Measurements from ENCODE around the gene SLC16A10.

The SLC16A10 gene

GRCh38 chr6:111162504-111162903 is 75.2 kb downstream of the SLC16A10 start:
- DNase-seq (ENCODE audit: insufficient read length, low spot score) (no peak), FAIRE-seq (no peak)
- no peak for TF ChIP-seq CTCF (IDR thresholded peaks at IDR 0.05; ENCODE audit: insufficient read depth, missing control alignments)

GRCh38 chr6:111171577-111172400 is 84.5 kb downstream of the SLC16A10 start:
- no peak for TF ChIP-seq CTCF (IDR thresholded peaks at IDR 0.05; ENCODE audit: insufficient read depth, missing control alignments)
- DNase-seq (ENCODE audit: insufficient read length, low spot score) (no peak), FAIRE-seq (no peak)

GRCh38 chr6:111172563-111172962 is 85.3 kb downstream of the SLC16A10 start:
- DNase-seq (ENCODE audit: insufficient read length, low spot score) (no peak), FAIRE-seq (no peak)
- TF ChIP-seq CTCF (IDR thresholded peaks at IDR 0.05; ENCODE audit: insufficient read depth, missing control alignments): no peak

- no peak for TF ChIP-seq CTCF (IDR thresholded peaks at IDR 0.05; ENCODE audit: insufficient read depth, missing control alignments)
- FAIRE-seq: no peak
- no peak for DNase-seq (ENCODE audit: insufficient read length, low spot score)
Observed at GRCh38 chr6:111173341-111173740, 86.0 kb downstream of the SLC16A10 start.

- DNase-seq (ENCODE audit: insufficient read length, low spot score) (peak; percentile 51), FAIRE-seq (peak; percentile 82)
- no peak for TF ChIP-seq CTCF (IDR thresholded peaks at IDR 0.05; ENCODE audit: insufficient read depth, missing control alignments)
Observed at GRCh38 chr6:111173946-111174345, 86.6 kb downstream of the SLC16A10 start.

GRCh38 chr6:111175109-111175508 is 87.8 kb downstream of the SLC16A10 start:
- DNase-seq (ENCODE audit: insufficient read length, low spot score) (no peak), FAIRE-seq (no peak)
- TF ChIP-seq CTCF (IDR thresholded peaks at IDR 0.05; ENCODE audit: insufficient read depth, missing control alignments): no peak

GRCh38 chr6:111176038-111176759 is 88.9 kb downstream of the SLC16A10 start:
- no peak for TF ChIP-seq CTCF (IDR thresholded peaks at IDR 0.05; ENCODE audit: insufficient read depth, missing control alignments)
- FAIRE-seq: no peak
- no peak for DNase-seq (ENCODE audit: insufficient read length, low spot score)

Data from D721Med (cell line).